H9 (cell line): ENCODE data around the gene CD300E. TPM values are rescaled to one million over a fixed set of nuclear protein-coding genes. Genes with fewer than 3 reads are reported as not detected.

Experiments
- DNase-seq: peaks from one replicate; pipeline ENCODE4 v3.0.0-alpha.2; 2017
- H2AFZ ChIP-seq: one replicate; pipeline ENCODE4 v1.6.1; 2013; ENCODE audit warnings: mild to moderate bottlenecking, low read length, control low read depth, moderate library complexity
- H2AK5ac ChIP-seq: 2 replicates; pipeline ENCODE4 v1.6.1; 2013; ENCODE audit warnings: low read length, control low read depth, mixed read lengths; ENCODE audit not compliant: insufficient read length
- H2BK120ac ChIP-seq: one replicate; pipeline ENCODE4 v1.6.1; 2013; ENCODE audit warnings: low read depth, mild to moderate bottlenecking, low read length, control low read depth, inconsistent platforms; ENCODE audit not compliant: poor library complexity, severe bottlenecking
- H2BK12ac ChIP-seq: 2 replicates; pipeline ENCODE4 v1.6.1; 2013; ENCODE audit warnings: low read length, control low read depth, mixed read lengths, low read depth; ENCODE audit not compliant: insufficient read length
- H2BK15ac ChIP-seq: 2 replicates; pipeline ENCODE4 v1.6.1; 2013; ENCODE audit warnings: low read depth, low read length, control low read depth
- H2BK20ac ChIP-seq: one replicate; pipeline ENCODE4 v1.6.1; 2013; ENCODE audit warnings: low read depth, mild to moderate bottlenecking, low read length, control low read depth, inconsistent platforms; ENCODE audit not compliant: poor library complexity, severe bottlenecking
- H2BK5ac ChIP-seq: 2 replicates; pipeline ENCODE4 v1.6.1; 2013; ENCODE audit warnings: low read length, control low read depth, mixed read lengths; ENCODE audit not compliant: insufficient read length
- H3K14ac ChIP-seq: 2 replicates; pipeline ENCODE4 v1.6.1; 2013; ENCODE audit warnings: low read length, control low read depth; ENCODE audit not compliant: insufficient read depth
- H3K18ac ChIP-seq: 2 replicates; pipeline ENCODE4 v1.6.1; 2013; ENCODE audit warnings: low read depth, mild to moderate bottlenecking, mixed read lengths, low read length, control low read depth; ENCODE audit not compliant: insufficient read length
- H3K23ac ChIP-seq: 2 replicates; pipeline ENCODE4 v1.6.1; 2013; ENCODE audit warnings: low read length, control low read depth, mixed read lengths, low read depth; ENCODE audit not compliant: insufficient read length
- H3K23me2 ChIP-seq: 2 replicates; pipeline ENCODE4 v1.6.1; 2013; ENCODE audit warnings: low read depth, mild to moderate bottlenecking, mixed read lengths, low read length, control low read depth; ENCODE audit not compliant: insufficient read length, poor library complexity, severe bottlenecking
- H3K27ac ChIP-seq: 2 replicates; pipeline ENCODE4 v1.5.1; 2013; ENCODE audit warnings: low read length, control low read depth, mixed read lengths, low read depth; ENCODE audit not compliant: insufficient read length
- H3K27me3 ChIP-seq: 2 replicates; pipeline ENCODE4 v1.6.1; 2013; ENCODE audit warnings: low read length, control low read depth, inconsistent platforms; ENCODE audit not compliant: insufficient read depth
- H3K4ac ChIP-seq: 2 replicates; pipeline ENCODE4 v1.6.1; 2013; ENCODE audit warnings: low read depth, mild to moderate bottlenecking, control low read depth, inconsistent platforms, low read length, moderate library complexity
- H3K4me1 ChIP-seq: 2 replicates; pipeline ENCODE4 v1.6.1; 2013; ENCODE audit warnings: low read length, control low read depth, inconsistent platforms; ENCODE audit not compliant: insufficient read depth
- H3K4me2 ChIP-seq: 2 replicates; pipeline ENCODE4 v1.6.1; 2013; ENCODE audit warnings: low read length, control low read depth, mixed read lengths; ENCODE audit not compliant: insufficient read length, insufficient read depth
- H3K56ac ChIP-seq: 2 replicates; pipeline ENCODE4 v1.6.1; 2013; ENCODE audit warnings: low read depth, mild to moderate bottlenecking, mixed read lengths, low read length, control low read depth; ENCODE audit not compliant: insufficient read length
- H3K79me1 ChIP-seq: 2 replicates; pipeline ENCODE4 v1.6.1; 2013; ENCODE audit warnings: low read depth, mild to moderate bottlenecking, moderate library complexity, low read length, control low read depth, inconsistent platforms; ENCODE audit not compliant: insufficient read depth, poor library complexity, severe bottlenecking
- H3K79me2 ChIP-seq: 2 replicates; pipeline ENCODE4 v1.6.1; 2013; ENCODE audit warnings: low read length, control low read depth, inconsistent platforms; ENCODE audit not compliant: insufficient read depth
- H3K9ac ChIP-seq: 2 replicates; pipeline ENCODE4 v1.6.1; 2013; ENCODE audit warnings: low read length, control low read depth, mixed read lengths; ENCODE audit not compliant: insufficient read length; ENCODE audit errors: extremely low read depth
- H3K9me3 ChIP-seq: one replicate; pipeline ENCODE4 v1.6.1; 2013; ENCODE audit warnings: low read depth, low read length, inconsistent platforms; ENCODE audit not compliant: control insufficient read depth
- H3T11ph ChIP-seq: one replicate; pipeline ENCODE4 v1.6.1; 2013; ENCODE audit warnings: mild to moderate bottlenecking, low read length, control low read depth, inconsistent platforms
- H4K20me1 ChIP-seq: one replicate; pipeline ENCODE4 v1.6.1; 2013; ENCODE audit not compliant: control insufficient read depth, insufficient read length, insufficient read depth
- H4K5ac ChIP-seq: 2 replicates; pipeline ENCODE4 v1.6.1; 2013; ENCODE audit warnings: low read depth, mild to moderate bottlenecking, mixed read lengths, low read length, control low read depth; ENCODE audit not compliant: insufficient read length
- H4K8ac ChIP-seq: replicated peaks from 2 replicates; pipeline ENCODE4 v1.6.1; 2013; ENCODE audit warnings: low read length, control low read depth, mixed read lengths, low read depth; ENCODE audit not compliant: insufficient read length
- H4K91ac ChIP-seq: 2 replicates; pipeline ENCODE4 v1.6.1; 2013; ENCODE audit warnings: low read depth, mild to moderate bottlenecking, moderate library complexity, mixed read lengths, low read length, control low read depth; ENCODE audit not compliant: insufficient read length
- H3K27ac Mint-ChIP-seq, 3 experiments: 2 replicates in 2 of 3; 3 replicates in 1 of 3; pipeline ENCODE4 v1.8.0; 2020 to 2021; ENCODE audit warnings: mixed read lengths in 3 of 3, mild to moderate bottlenecking in 1 of 3, moderate library complexity in 1 of 3
- H3K27me3 Mint-ChIP-seq: 2 replicates; pipeline ENCODE4 v1.8.0; 2021; ENCODE audit warnings: low read depth, mild to moderate bottlenecking, moderate library complexity, mixed read lengths
- H3K36me3 Mint-ChIP-seq, 3 experiments: 2 replicates in 2 of 3; 3 replicates in 1 of 3; pipeline ENCODE4 v1.8.0; 2020 to 2021; ENCODE audit warnings: low read depth in 3 of 3, mixed read lengths in 3 of 3; ENCODE audit not compliant: insufficient read depth in 1 of 3
- H3K4me1 Mint-ChIP-seq, 2 experiments: 2 replicates each; pipeline ENCODE4 v1.8.0; 2020; ENCODE audit warnings: mixed read lengths in 2 of 2
- H3K4me3 Mint-ChIP-seq, 2 experiments: 2 replicates in 1 of 2; 3 replicates in 1 of 2; pipeline ENCODE4 v1.8.0; 2020 to 2021; ENCODE audit warnings: mild to moderate bottlenecking in 2 of 2, mixed read lengths in 2 of 2, moderate library complexity in 1 of 2
- H3K9me3 Mint-ChIP-seq, 2 experiments: 2 replicates in 1 of 2; 3 replicates in 1 of 2; pipeline ENCODE4 v1.8.0; 2020; ENCODE audit warnings: mild to moderate bottlenecking in 2 of 2, mixed read lengths in 2 of 2, moderate library complexity in 1 of 2
- WGBS: extraction: QIAGEN DNeasy Blood & Tissue Kit; methylation state at CpG from one replicate; pipeline ENCODE4 v1.1.7; 2013; ENCODE audit warnings: missing lambda C conversion rate, low lambda C conversion rate, mixed read lengths; ENCODE audit not compliant: insufficient read length; ENCODE audit errors: extremely low coverage; 5-methylcytosine and 5-hydroxymethylcytosine counted together
- total RNA-seq: library from RNA; stranded (reverse); gene quantifications from 2 replicates; pipeline ENCODE4 v1.2.1, GENCODE V29; 2021
- TF ChIP-seq, protein P1 (sequence below): fragments of 200-600 bp; sonication (generic); conservative IDR thresholded peaks from 3 replicates; pipeline ENCODE4 v1.8.0; 2021; ENCODE audit warnings: antibody characterized with exemption, mild to moderate bottlenecking

Gene CD300E
- total RNA-seq, 1 experiment from 2014 or later: not detected

DNA sequence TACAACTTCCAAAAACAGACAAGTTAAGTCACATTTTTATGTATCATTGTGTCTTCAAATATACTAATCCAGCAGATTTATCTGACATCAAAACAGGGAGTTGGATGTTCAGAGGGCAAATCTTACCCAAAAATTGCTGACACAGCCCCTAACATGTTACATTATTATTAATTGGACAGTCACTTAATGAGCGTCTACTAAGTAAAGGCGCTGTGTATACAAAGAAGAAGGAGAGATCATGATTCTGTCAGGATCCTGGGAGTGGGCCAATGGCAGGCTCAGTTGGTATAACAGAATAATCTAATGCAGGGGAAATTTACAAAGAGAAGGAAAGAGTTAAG, 18.4 kb upstream of the CD300E start:
- Mint-ChIP-seq H3K27ac (no peak overlapping the region), H3K4me3 (no peak overlapping the region), H3K36me3 (no peaks in the 10 kb centered on the region), H3K9me3 (no peaks in the 10 kb centered on the region; a peak in 1 of 5 replicates), H3K4me1 (peaks cover 26 to 31% of the 10 kb centered on the region in 2 experiments), H3K27me3 (peaks cover 24% of the 10 kb centered on the region)
- no peak overlapping the region for H3K27ac ChIP-seq
- no peak overlapping the region for H3K56ac ChIP-seq
- H2BK12ac ChIP-seq: no peak overlapping the region
- H4K20me1 ChIP-seq: no peaks in the 10 kb centered on the region
- H3K14ac ChIP-seq: no peak overlapping the region
- H3K4me1 ChIP-seq: peaks cover 3% of the 10 kb centered on the region; the same call in 1 of the 2 replicates
- DNase-seq: no peak
- no peaks in the 10 kb centered on the region for H3K27me3 ChIP-seq
- H3K79me2 ChIP-seq: no peaks in the 10 kb centered on the region
- no peak overlapping the region for H3K18ac ChIP-seq
- no peaks in the 10 kb centered on the region for H3K79me1 ChIP-seq
- no peaks in the 10 kb centered on the region for H3K23me2 ChIP-seq
- no peaks in the 10 kb centered on the region for H3K9me3 ChIP-seq
- TF ChIP-seq, protein P1, sequence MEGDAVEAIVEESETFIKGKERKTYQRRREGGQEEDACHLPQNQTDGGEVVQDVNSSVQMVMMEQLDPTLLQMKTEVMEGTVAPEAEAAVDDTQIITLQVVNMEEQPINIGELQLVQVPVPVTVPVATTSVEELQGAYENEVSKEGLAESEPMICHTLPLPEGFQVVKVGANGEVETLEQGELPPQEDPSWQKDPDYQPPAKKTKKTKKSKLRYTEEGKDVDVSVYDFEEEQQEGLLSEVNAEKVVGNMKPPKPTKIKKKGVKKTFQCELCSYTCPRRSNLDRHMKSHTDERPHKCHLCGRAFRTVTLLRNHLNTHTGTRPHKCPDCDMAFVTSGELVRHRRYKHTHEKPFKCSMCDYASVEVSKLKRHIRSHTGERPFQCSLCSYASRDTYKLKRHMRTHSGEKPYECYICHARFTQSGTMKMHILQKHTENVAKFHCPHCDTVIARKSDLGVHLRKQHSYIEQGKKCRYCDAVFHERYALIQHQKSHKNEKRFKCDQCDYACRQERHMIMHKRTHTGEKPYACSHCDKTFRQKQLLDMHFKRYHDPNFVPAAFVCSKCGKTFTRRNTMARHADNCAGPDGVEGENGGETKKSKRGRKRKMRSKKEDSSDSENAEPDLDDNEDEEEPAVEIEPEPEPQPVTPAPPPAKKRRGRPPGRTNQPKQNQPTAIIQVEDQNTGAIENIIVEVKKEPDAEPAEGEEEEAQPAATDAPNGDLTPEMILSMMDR: no peak
- H2AK5ac ChIP-seq: no peak overlapping the region
- no peak overlapping the region for H4K91ac ChIP-seq
- no peak overlapping the region for H2BK20ac ChIP-seq
- no peak overlapping the region for H2BK15ac ChIP-seq
- H4K8ac ChIP-seq: no peak overlapping the region
- H3K9ac ChIP-seq: no peak overlapping the region
- WGBS: no CpG with 5 or more reads among the region's 2 CpGs
- no peak overlapping the region for H2AFZ ChIP-seq
- H3K4ac ChIP-seq: no peak overlapping the region
- no peak overlapping the region for H4K5ac ChIP-seq
- H3T11ph ChIP-seq: no peak overlapping the region
- no peak overlapping the region for H2BK120ac ChIP-seq
- H3K23ac ChIP-seq: no peak overlapping the region
- no peak overlapping the region for H2BK5ac ChIP-seq
- H3K4me2 ChIP-seq: no peak overlapping the region
